ENCODE results near the gene TGFBR2. TPM values are rescaled to one million over a fixed set of nuclear protein-coding genes. Genes with fewer than 3 reads are reported as not detected.

The TGFBR2 gene
- total RNA-seq, 1 experiment from 2014 or later, result 48.2 TPM

- Histone ChIP-seq H3K4me1 (ENCODE audit: insufficient read depth, low read length) (no peaks in the 10 kb centered on the region), H2AFZ (ENCODE audit: low read length) (no peak overlapping the region), H3K4me3 (ENCODE audit: low read length) (no peak overlapping the region), H3F3A (ENCODE audit: low read length, unreplicated experiment) (no peaks in the 10 kb centered on the region), H3K79me2 (ENCODE audit: low read length) (no peaks in the 10 kb centered on the region), H3K9me2 (replicated peaks; ENCODE audit: low read length) (no peaks in the 10 kb centered on the region), H3K27me3 (ENCODE audit: low read length) (no peaks in the 10 kb centered on the region), H3K27ac (ENCODE audit: low read length) (no peak overlapping the region), H3K9ac (ENCODE audit: low read length) (no peak overlapping the region), H4K20me1 (ENCODE audit: low read length) (no peaks in the 10 kb centered on the region), H3K36me3 (ENCODE audit: low read depth, low read length) (peaks cover 13% of the 10 kb centered on the region; the same call in 1 of the 2 replicates), H3K4me2 (ENCODE audit: low read length) (no peak overlapping the region), H3K9me3 (ENCODE audit: low read length) (0 out of 2 replicates have a peak, but pooled peaks cover 7% of the 10 kb centered on the region)
- no TSS peak for BruUV-seq (replicated peaks)
- CTCF ChIA-PET, result no interaction called here
- POLR2A ChIA-PET (ENCODE audit: unreplicated experiment), result interaction anchor here (0.5 kb wide), 1 partner anchor 144 kb away, joined by 7 read pairs; no protein-coding TSS in a partner anchor
- no peak for DNase-seq
- intact Hi-C loops (cut with micrococcal nuclease), result no loop called here
- no peak for TF ChIP-seq EZH2phosphoT487 (IDR thresholded peaks at IDR 0.05; ENCODE audit: borderline replicate concordance, low read length)
- no peak for TF ChIP-seq CTCF (conservative IDR thresholded peaks at IDR 0.05; ENCODE audit: low read depth, low read length)
- no peak for TF ChIP-seq EZH2 (IDR thresholded peaks at IDR 0.05; ENCODE audit: low read length, unreplicated experiment)
- no peak for ATAC-seq
Measured at GRCh38 chr3:30702038-30702827, 95.8 kb downstream of the TGFBR2 start.

GRCh38 chr3:30702828-30703397 lies 96.5 kb downstream of the TGFBR2 start:
- CTCF ChIA-PET, result no interaction called here
- no peak for ATAC-seq

More at GRCh38 chr3:30702828-30703397, 96.5 kb downstream of the TGFBR2 start:
- no peak overlapping the region for H3K4me3 ChIP-seq (ENCODE audit: low read length)
- H3K9me3 ChIP-seq (ENCODE audit: low read length), result 0 out of 2 replicates have a peak, but pooled peaks cover 7% of the 10 kb centered on the region
- H3K27ac ChIP-seq (ENCODE audit: low read length), result no peak overlapping the region
- H3K4me1 ChIP-seq (ENCODE audit: insufficient read depth, low read length), result no peaks in the 10 kb centered on the region
- no peak for DNase-seq
- POLR2A ChIA-PET (ENCODE audit: unreplicated experiment), result no interaction called here
- H4K20me1 ChIP-seq (ENCODE audit: low read length), result no peaks in the 10 kb centered on the region
- H3K79me2 ChIP-seq (ENCODE audit: low read length), result no peaks in the 10 kb centered on the region
- TF ChIP-seq EZH2phosphoT487 (IDR thresholded peaks at IDR 0.05; ENCODE audit: borderline replicate concordance, low read length), result no peak
- TF ChIP-seq EZH2 (IDR thresholded peaks at IDR 0.05; ENCODE audit: low read length, unreplicated experiment), result no peak
- no peak for TF ChIP-seq CTCF (conservative IDR thresholded peaks at IDR 0.05; ENCODE audit: low read depth, low read length)
- no peak overlapping the region for H3K9ac ChIP-seq (ENCODE audit: low read length)
- no peaks in the 10 kb centered on the region for H3K27me3 ChIP-seq (ENCODE audit: low read length)
- BruUV-seq (replicated peaks), result no TSS peak
- no peaks in the 10 kb centered on the region for H3K9me2 ChIP-seq (replicated peaks; ENCODE audit: low read length)
- peaks cover 13% of the 10 kb centered on the region; the same call in 1 of the 2 replicates for H3K36me3 ChIP-seq (ENCODE audit: low read depth, low read length)
- H3F3A ChIP-seq (ENCODE audit: low read length, unreplicated experiment), result no peaks in the 10 kb centered on the region
- no peak overlapping the region for H2AFZ ChIP-seq (ENCODE audit: low read length)
- intact Hi-C loops (cut with micrococcal nuclease), result no loop called here
- no peak overlapping the region for H3K4me2 ChIP-seq (ENCODE audit: low read length)

Measured in PC-3 (cell line).